Head of caudate nucleus (tissue), 42 donors: ENCODE data around the gene IL11RA.
A peak's percentile ranks its signal among the peaks of the same experiment; 100 is the strongest.

Experiments used
- DNase-seq, 42 donors: peaks; one replicate each; pipeline versions ENCODE4 v3.0.0 to v3.0.0-alpha.2; 2020 to 2021; ENCODE audit warnings: mixed read lengths in 7 of 42
- intact Hi-C: fragments of 100-400 bp; cut with DNase I; formaldehyde crosslinking; loops from one replicate; pipeline ENCODE4 v1.15.0; 2022

IL11RA gene

DNA sequence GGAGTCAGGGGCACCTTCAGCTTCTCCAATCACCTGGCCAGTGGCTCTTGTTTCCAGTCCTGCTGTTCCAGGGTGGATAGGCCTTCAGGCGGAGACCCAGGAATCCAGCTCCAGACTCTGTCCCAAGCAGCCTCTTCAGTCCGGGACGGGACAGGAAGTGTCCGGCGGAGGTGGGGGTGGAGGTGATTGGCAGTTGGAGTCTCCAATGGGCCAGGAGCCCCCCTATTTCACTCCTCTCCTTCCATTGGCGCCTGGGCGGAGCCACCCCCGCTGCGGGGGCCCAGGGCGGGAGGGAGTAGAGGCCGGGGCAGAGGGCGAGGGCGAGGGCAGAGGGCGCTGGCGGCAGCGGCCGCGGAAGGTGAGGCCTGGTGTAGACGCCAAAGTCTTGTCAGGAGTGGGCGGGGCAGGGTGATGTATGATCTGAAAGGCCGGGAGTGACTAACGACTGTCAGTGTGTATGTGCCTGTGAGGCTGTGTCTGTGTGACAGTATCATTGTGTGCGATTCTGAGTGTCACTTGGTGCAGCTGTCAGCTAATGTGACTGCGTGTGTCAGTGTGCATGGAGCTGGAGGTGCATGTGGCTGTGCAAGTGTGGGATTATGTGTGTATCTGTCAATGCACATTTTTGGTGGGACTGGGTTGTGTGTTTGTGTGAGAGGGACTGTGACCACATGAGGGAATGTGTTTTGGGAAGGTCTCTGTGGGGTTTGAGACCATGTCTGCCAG, at the start of gene IL11RA:
IL11RA (plus strand) TSS at position 310 of the 726 bp plus-strand sequence. CDS start 3,033 bp downstream, outside the sequence.
- intact Hi-C loops = no loop called here
- DNase-seq = peak; percentile 71 to 94 (median 85)

DNA sequence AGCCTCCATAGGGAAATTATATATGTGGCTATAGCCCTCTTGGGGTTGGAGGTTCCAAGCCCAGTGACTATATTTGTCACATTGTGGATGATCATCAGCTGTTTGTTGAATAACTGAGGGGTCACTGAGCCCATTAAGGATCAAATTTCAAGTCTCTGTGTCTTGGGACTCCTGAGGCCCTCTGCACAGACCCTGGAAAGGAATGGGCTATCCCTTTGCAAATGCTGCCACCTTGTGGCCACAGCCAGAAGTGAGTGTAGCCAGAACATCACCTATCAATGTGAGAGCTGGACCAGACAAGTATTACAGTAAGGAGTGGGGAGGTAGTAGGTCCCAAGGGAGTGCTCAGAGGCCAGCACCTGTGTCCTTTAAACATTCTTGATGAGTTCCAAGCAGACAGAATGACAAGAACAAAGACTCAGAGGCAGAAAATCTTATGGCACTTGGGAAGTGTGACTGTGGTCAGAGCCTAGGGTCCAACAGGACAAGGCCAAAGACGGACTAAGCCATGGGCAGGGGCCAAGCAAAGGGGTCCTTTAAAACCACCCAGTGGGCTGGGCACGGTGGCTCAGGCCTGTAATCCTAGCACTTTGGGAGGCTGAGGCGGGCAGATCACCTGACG, 48.3 kb upstream of the IL11RA start:
- intact Hi-C loops = no loop called here
- peak; percentile 38 to 96 (median 91) for DNase-seq

DNA sequence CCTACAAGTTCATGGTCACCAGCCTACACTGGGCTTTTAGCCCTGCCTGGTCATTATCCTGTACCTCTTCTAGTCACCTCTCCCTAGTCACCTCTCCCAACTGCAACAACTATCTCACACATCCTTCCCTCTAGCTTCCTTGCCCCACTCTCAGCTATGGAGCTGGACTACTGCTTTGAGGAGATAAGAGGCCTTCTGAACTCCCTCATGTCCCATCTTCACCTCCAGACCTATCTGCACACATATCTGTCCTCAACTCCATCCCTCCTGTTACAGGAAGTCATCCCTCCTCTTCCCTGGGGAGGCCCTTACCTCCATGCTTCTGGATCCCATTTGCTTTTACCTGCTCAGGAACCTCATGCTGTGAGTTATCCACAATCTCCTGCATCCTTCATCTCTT, 45.8 kb upstream of the IL11RA start:
- intact Hi-C loops = loop anchor here (5.0 kb wide), 1 partner anchor 104 kb away; no protein-coding TSS in a partner anchor
- DNase-seq = no peak

DNA sequence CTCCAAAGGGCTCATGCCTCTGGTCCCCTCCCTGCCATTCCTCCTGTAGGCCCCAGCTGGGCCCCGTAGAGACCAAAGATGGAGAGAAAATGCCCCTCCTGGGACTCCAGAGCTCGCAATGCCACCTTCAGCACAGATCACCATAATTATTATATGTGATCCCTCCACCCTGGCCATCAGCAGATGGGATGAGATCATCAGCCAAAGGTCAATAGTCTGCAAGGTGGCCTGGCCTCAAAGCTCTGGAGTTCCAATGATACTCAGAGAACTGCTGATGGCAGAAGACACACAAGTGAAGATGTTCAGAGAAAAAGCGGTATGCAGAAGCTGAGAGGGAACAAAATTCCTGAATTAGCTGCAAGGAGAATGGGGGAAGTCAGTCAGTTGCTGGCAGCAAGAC, 45.1 kb upstream of the IL11RA start:
- intact Hi-C loops = loop anchor here (5.0 kb wide), 1 partner anchor 105 kb away; no protein-coding TSS in a partner anchor
- no peak for DNase-seq

DNA sequence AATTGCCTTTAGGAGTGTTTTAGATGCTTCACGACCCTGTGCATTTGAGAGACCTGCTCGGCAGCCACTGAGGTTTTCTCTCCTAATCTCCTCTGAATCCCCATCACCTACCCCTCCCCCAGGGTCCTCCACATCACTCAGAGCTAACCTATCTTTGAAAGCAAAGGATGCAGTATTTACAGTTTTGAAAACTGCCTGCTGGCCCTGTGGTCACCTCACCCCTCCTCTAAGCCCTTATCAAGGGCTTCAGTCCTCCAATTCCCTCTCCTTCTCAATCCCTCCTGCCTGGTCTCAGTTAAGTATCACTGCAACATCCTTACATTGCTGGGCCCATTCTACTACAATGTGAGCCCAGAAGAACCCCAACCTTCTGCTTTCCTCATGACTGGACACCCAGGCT, 44.7 kb upstream of the IL11RA start:
- no peak for DNase-seq
- intact Hi-C loops = loop anchor here (5.0 kb wide), 1 partner anchor 105 kb away; no protein-coding TSS in a partner anchor

DNA sequence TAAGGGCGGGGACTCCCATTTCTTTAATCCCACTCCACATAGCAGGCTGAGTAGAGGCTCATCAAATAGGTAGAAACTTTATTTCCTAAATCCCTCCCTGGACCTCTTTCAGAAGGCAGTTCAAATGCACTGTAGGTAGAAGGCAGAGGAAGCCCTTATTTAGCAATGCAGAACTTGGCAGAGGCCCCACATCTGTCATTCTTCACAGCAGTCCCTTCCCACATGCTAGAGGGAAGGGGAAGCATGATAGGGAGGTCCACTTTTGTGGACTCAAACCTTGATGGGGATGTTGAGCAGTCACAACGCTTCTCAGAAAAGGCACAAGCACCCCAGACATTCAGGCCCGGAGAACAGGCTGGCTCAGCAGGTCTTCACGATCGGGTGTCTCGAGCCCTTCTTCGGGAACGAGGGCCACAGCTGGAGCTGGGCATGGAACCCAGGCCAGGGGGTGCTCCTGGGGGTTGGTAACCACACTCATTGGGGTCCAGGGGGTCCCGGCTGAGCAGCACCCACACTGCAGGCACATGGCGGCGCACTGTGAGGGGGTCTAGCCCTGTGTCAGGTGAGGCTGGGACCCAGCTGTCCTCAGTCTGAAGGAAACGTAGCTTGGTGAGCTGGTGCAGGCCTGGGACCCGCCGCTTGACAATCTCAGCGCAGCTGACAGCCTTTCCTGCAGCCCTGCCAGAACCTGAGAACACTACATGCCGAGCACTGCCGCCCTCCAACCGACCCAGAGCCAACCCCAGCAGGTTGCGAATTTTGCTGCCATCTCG, 41.4 kb upstream of the IL11RA start:
- intact Hi-C loops = no loop called here
- DNase-seq = peak in 1 of 42 donors; percentile 25

DNA sequence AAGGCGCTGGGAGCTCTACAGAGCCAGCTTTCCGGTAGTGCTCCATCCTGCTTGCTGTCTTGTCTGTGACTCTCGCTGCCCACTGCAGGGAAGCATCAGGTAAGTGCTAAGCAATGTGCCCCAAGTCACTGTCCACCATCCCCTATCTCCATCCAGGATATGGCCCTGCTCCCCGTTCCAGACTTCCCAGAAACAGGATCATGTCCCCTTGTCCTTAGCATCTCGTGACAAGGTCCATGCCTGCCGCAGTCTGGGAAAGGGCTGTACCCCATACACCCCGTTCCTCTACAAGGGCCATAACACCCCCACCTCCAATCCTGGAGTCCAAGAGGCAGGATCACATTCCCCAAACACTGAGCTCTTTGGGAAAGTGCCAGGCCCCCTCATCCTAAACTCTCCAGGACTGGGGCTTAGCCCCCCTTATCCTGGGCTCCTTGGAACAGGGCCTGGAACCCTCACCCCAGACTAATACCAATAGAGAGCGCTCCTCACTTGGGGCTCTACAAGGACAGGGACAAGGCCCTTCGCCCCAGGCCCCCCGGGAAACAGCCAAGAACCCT, 40.7 kb upstream of the IL11RA start:
- DNase-seq = peak in 12 of 42 donors; percentile 9 to 54 (median 22)
- intact Hi-C loops = no loop called here

DNA sequence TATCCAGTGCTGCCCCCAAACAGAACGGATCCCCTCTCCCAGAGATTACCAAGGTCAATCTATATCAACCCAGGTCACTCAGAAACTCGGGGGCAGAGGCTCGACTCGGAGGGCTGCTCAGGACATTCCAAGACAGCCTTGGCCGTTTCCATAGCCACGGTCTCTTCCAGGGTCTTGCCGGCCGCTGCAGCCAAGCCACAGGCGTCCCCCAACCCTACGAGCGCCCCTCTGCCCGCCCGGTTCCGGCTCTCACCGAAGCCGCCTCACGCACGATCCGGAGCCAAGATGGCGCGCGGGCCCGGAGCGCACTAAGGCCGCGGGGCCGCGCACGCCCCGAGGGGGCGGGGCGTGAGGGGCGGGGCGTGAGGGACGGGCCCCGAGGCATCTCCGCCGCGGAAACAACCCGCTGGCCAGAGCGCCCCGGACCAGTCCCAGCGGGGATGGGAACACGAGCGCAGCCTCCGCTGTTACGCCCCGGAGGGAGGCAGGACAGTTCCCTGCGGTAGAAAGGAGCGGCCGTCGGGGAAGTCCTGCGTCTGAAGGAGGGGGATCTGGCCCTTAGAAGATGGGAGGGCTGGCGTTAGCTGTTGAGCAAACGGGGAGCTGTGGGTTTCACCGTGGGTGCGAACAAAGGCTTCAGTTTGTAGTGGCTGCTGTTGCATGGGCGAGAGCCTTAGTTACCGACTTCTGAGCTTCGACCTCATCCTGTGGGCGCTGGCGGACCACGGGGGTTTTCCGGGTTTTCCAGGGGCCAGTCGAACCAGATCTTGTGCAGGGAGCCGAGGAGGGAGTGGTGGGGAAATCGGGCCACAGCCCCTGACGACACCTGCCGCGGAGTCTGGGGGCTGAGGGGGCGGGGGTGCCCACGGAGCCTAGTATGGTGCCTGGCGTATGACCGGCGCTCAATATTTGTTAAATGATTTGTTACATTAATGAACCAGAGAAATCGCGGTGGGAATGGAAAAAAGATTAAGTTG, 39.9 kb upstream of the IL11RA start, which contains the start of gene RPP25L:
RPP25L (minus strand) TSS at position 287 of the 977 bp plus-strand sequence. CDS start 801 bp downstream, outside the sequence.
- intact Hi-C loops = no loop called here
- peak; percentile 53 to 94 (median 87) for DNase-seq

DNA sequence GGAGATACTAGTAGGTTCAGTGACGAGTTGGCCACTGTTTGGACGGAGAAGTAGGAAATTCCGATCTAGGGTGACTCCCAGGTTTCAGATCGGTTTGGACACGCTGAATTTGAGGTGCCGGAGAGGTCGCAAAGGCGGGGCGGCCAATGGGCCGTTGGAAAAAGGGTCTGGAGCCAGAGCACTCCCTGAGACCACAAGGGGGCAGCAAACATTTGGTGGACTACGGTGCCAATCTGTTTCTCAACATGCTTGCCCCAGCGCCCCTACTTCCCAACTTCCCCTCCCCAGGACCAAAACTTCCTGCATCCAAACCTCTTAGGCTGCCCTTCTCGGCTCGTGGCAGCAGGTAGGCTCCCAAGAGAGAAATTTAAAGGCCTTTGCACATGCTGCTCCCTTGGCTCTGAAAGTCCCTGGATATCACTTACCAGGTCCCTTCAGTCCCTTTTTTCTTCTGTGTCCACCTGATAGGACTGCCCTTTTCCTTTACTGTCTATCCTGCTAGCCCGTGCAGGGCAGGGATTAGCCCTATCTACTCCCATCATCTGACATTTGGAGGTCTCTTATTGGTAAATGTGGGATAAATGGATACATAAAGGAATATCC, 39.1 kb upstream of the IL11RA start:
- intact Hi-C loops = no loop called here

DNA sequence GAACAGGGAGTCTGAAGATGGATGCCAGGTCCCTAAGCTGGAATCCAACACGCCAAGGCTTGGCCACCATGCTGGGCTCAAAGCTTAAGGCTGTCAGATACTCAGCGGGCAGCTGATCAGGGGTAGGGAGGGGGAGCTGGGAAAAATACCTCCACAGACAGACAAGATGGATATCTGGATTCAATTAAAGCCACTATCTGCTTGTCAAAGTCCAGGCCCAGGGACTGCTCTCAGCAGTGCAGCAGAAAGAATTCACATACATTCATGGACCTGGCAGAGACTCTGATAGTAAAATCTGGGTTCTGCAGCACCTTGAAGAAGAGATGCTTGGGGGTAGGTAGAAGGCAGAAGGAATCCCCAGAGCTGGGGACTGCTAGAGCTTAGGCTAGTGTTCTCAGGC, 36.9 kb upstream of the IL11RA start:
- intact Hi-C loops = no loop called here
- no peak for DNase-seq

More for the DNA sequence above, 39.1 kb upstream of the IL11RA start:
- DNase-seq = peak; percentile 70 to 93 (median 83)

DNA sequence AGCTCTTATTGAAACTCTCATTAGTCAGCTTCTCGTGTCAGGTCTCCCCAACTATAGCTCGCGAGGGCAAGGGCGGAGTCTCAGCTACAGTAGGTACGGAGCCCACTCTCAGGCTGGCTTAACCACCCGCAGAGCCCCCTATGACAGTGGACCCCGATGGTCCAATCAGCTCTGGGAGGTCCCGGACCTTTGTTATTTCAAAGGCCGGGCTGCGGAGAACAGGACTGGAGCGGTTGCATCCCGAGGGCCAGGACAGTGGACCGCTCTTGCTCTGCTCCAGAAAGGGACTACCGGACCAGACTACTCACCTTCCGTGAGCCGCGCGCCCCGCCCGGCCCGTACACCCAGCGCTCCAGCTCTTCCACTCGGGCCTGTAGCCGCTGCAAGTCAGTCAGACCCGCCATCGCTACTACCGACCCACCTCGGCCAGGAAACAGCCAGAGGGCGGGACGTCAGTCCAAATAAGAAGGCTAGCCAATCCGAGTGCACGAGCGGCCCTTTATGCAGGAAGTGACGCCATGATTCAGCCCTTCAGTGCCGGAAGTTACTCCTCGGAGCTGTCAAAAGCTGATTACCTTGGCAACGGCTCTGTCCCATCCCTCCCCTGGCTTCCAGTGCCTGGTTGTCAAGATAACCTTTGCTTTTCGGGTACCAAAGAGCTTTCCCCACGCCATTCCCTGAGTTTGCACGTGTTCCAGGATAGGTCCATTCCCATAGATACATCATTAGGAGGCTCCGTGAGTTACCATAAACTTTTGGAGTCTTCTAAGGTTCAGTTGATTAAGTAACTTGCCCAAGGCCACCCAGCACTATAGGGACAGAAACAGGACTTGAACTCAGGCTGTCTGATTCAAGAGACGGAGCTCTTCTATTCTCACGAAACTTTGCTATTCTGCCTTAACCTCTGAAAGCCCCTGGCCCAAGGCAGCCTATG, 31.7 kb upstream of the IL11RA start, which contains the start of gene DCTN3:
DCTN3 (minus strand) TSS at position 435 of the 934 bp plus-strand sequence; CDS start at position 404, 31 bp downstream.
- DNase-seq = peak; percentile 91 to 99 (median 96)
- intact Hi-C loops = no loop called here

DNA sequence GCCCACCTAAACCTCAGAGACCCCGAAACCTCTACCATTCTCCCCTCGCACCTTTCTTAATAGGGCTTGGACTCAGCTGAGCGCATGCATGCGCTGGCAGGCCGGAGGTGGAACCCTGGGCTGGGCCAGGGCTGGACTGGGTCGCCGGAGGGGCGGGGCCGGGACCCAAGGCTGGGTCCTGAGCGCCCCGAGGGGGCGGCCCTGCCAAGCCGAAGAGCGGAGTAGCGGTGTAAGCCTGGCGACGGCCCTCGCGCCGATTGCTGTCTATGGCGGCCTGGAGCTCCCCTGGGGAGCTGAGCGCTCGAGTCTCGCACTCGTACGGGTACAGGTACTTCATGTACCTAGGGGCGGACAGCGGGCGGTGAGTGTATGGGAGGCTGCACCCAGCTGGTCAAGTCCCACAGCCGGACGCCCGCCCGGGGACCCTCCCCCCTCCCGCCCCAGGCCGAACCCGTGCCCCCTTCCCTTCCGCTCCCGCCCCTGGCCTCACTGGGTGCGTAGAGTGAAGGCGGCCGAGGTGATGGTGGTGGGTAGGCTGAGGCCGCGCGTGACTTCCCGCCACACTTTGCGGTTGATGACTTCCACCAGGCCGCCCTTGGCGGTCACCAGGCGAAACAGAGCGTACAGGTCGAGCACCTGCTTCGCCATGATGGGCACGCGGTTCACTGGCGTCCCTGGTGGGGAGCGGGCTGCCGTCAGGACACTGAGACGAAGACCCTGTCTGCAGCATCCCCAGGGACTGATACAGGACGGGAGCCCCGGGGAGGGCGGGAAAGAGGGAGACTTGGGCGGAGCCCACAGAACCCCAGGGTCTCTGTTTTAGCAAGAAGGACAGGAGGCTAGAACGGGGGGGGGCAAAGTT, 28.4 kb upstream of the IL11RA start:
- intact Hi-C loops = no loop called here
- no peak for DNase-seq

DNA sequence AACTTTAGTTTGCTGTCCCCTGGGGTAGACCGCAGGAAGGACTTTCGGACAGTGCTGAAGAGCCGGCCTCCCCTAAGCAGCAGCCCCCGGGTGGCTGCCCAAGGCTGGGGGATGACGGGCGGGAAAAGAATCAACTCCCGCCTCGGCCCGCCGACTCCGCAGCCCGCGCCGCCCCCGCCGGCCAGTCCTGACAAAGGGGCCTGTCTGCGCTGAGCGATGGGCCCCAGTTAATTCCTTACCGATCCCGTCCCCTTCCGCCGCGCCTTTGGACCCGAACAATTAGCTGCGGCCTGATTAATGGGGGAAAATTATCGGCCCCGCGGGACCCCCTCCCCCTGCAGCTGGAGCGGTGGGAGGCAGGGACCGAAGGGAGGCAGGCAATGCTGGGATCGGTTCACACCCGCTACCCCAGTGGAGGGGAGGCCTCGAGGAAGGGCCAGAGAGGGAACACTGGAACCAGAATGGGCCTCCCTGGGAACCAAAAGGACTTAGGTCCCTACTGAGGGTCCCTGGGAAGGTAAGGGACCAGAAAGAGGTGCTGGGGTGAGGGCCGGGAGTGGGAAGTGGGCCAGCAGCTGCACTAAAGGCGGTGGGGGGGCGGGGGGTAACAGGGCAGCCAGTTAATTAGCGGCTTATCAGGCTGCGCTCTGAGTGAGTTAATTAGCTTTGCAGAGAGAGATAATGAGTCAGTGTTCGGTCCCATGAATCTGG, 27.4 kb upstream of the IL11RA start:
- intact Hi-C loops = no loop called here
- DNase-seq = no peak

DNA sequence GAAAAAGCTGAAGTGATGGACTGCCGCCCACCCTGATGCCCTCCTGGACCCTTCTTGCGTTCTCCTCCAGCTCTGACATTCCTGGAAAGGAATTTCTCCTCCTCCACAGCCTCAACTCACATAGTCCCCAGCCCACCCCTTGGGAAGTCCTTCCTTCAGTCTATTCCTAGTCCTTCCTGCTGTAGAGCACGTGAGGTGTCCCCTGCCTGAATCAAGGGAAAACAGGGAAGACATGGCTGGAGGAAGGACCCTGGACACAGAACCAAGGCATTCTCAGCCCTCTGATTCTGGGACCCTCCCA, 26.8 kb upstream of the IL11RA start:
- no peak for DNase-seq
- intact Hi-C loops = no loop called here
